ENCODE data around the gene WNT7B.

DNA sequence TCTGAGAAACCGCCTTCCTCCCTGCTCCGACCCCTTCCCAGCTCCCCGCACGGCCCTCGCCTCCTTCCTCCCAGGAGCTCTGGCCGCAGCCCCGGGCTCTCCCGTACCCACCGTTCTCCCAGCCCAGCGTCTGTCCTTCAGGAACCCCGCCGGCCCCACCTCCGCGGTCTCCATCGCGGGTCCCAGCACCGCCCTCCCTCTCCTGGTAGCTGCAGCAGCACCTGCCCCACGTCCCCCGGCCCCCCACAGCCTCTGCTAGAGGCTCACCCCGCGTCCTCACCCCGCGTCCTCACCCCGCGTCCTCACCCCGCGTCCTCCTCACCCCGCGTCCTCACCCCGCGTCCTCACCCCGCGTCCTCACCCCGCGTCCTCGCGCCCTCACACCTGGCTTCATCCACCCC is 85.9 kb downstream of the WNT7B start:
- TF ChIP-seq CTCF (IDR thresholded peaks at IDR 0.05) (no peak), POLR2A (IDR thresholded peaks at IDR 0.05) (no peak)

All from testis (tissue), 2 donors.